ENCODE results near the gene KIAA0753.
"Not testable (repeated sequence)": the region's sequence is repeated elsewhere in the genome, so short reads cannot be mapped to it uniquely, and the experiment has no call there.

KIAA0753 gene

GRCh38 chr17:6669479-6670212 is 29.1 kb upstream of the KIAA0753 start:
- in situ Hi-C loops (cut with MboI; ENCODE audit: low sequenced_read_pairs), result loop anchor here (10.0 kb wide), 1 partner anchor 335 kb away; no protein-coding TSS in a partner anchor

- in situ Hi-C loops (cut with MboI; ENCODE audit: low sequenced_read_pairs), result loop anchor here (10.0 kb wide), 1 partner anchor 336 kb away; no protein-coding TSS in a partner anchor
These were observed 28.4 kb upstream of the KIAA0753 start for GRCh38 chr17:6668727-6669425.

GRCh38 chr17:6668219-6668618 is 27.7 kb upstream of the KIAA0753 start:
- in situ Hi-C loops (cut with MboI; ENCODE audit: low sequenced_read_pairs), result loop anchor here (10.0 kb wide), 1 partner anchor 337 kb away; no protein-coding TSS in a partner anchor

GRCh38 chr17:6667516-6667915 is 27.0 kb upstream of the KIAA0753 start:
- in situ Hi-C loops (cut with MboI; ENCODE audit: low sequenced_read_pairs), result loop anchor here (10.0 kb wide), 1 partner anchor 337 kb away; no protein-coding TSS in a partner anchor

GRCh38 chr17:6666557-6666956 is 26.0 kb upstream of the KIAA0753 start:
- in situ Hi-C loops (cut with MboI; ENCODE audit: low sequenced_read_pairs), result loop anchor here (10.0 kb wide), 1 partner anchor 338 kb away; no protein-coding TSS in a partner anchor

- in situ Hi-C loops (cut with MboI; ENCODE audit: low sequenced_read_pairs), result loop anchor here (10.0 kb wide), 1 partner anchor 339 kb away; no protein-coding TSS in a partner anchor
These were observed 25.6 kb upstream of the KIAA0753 start for GRCh38 chr17:6666077-6666521.

- in situ Hi-C loops (cut with MboI; ENCODE audit: low sequenced_read_pairs), result loop anchor here (10.0 kb wide), 1 partner anchor 342 kb away; no protein-coding TSS in a partner anchor
These were observed 22.7 kb upstream of the KIAA0753 start for GRCh38 chr17:6663200-6663599.

GRCh38 chr17:6661464-6661848 is 20.9 kb upstream of the KIAA0753 start:
- in situ Hi-C loops (cut with MboI; ENCODE audit: low sequenced_read_pairs), result loop anchor here (10.0 kb wide), 1 partner anchor 343 kb away; no protein-coding TSS in a partner anchor

GRCh38 chr17:6660805-6661463 is 20.4 kb upstream of the KIAA0753 start:
- in situ Hi-C loops (cut with MboI; ENCODE audit: low sequenced_read_pairs), result loop anchor here (10.0 kb wide), 1 partner anchor 344 kb away; no protein-coding TSS in a partner anchor

GRCh38 chr17:6660101-6660500 is 19.6 kb upstream of the KIAA0753 start:
- in situ Hi-C loops (cut with MboI; ENCODE audit: low sequenced_read_pairs), result loop anchor here (10.0 kb wide), 1 partner anchor 345 kb away; no protein-coding TSS in a partner anchor

GRCh38 chr17:6658411-6658810 is 17.9 kb upstream of the KIAA0753 start:
- in situ Hi-C loops (cut with MboI; ENCODE audit: low sequenced_read_pairs), result not testable (repeated sequence)

- in situ Hi-C loops (cut with MboI; ENCODE audit: low sequenced_read_pairs), result no loop called here
These were observed 17.2 kb upstream of the KIAA0753 start for GRCh38 chr17:6657633-6658287.

- in situ Hi-C loops (cut with MboI; ENCODE audit: low sequenced_read_pairs), result not testable (repeated sequence)
These were observed 16.5 kb upstream of the KIAA0753 start for GRCh38 chr17:6656797-6657632.

GRCh38 chr17:6655732-6656361 is 15.3 kb upstream of the KIAA0753 start:
- in situ Hi-C loops (cut with MboI; ENCODE audit: low sequenced_read_pairs), result not testable (repeated sequence)

GRCh38 chr17:6654841-6655731 is 14.6 kb upstream of the KIAA0753 start:
- in situ Hi-C loops (cut with MboI; ENCODE audit: low sequenced_read_pairs), result no loop called here

- in situ Hi-C loops (cut with MboI; ENCODE audit: low sequenced_read_pairs), result no loop called here
These were observed 11.5 kb upstream of the KIAA0753 start for GRCh38 chr17:6651919-6652452.

- in situ Hi-C loops (cut with MboI; ENCODE audit: low sequenced_read_pairs), result no loop called here
These were observed 10.9 kb upstream of the KIAA0753 start, which contains the start of the genes C17orf100 and MED31 for GRCh38 chr17:6651354-6651918. TSS of gene C17orf100 (plus strand) at chr17:6651762. CDS start at chr17:6651914, 152 bp downstream. TSS of gene MED31 (minus strand) at chr17:6651605. CDS start at chr17:6651528, 77 bp downstream.

Data from HL-60/S4 (cell line).